B cell (primary cell): Measurements from ENCODE around the gene B4GALNT1.

Source experiments
- EZH2 ChIP-seq: IDR thresholded peaks from 2 replicates; pipeline ENCODE4 v1.6.1; 2012; ENCODE audit warnings: borderline replicate concordance, low read depth, mild to moderate bottlenecking, moderate library complexity, low read length; ENCODE audit not compliant: insufficient read depth, poor library complexity, severe bottlenecking
- TF ChIP-seq, protein P1 (sequence below): fragments of 200-600 bp; IDR thresholded peaks from one replicate; pipeline ENCODE4 v1.8.0; 2022; ENCODE audit warnings: antibody characterized with exemption, mild to moderate bottlenecking

DNA sequence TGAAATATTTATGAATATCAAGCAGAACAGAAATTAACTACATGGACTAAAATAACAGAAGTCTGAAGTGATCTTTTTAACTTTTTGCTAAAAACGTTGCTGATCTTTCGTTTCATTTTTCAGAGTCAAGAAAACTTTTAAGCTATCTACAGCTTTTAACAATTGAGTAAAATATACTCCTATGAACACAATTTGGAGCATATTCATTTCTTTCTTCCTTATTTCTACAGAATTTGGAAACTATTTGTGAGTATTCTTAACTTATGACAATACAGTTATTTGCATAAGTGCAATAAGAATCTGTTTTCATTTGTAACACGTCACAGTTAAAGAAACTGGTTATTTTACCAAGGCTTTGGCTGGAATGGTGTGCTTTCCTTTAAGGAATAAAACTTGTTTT is 21.0 kb upstream of the B4GALNT1 start:
- TF ChIP-seq, protein P1, sequence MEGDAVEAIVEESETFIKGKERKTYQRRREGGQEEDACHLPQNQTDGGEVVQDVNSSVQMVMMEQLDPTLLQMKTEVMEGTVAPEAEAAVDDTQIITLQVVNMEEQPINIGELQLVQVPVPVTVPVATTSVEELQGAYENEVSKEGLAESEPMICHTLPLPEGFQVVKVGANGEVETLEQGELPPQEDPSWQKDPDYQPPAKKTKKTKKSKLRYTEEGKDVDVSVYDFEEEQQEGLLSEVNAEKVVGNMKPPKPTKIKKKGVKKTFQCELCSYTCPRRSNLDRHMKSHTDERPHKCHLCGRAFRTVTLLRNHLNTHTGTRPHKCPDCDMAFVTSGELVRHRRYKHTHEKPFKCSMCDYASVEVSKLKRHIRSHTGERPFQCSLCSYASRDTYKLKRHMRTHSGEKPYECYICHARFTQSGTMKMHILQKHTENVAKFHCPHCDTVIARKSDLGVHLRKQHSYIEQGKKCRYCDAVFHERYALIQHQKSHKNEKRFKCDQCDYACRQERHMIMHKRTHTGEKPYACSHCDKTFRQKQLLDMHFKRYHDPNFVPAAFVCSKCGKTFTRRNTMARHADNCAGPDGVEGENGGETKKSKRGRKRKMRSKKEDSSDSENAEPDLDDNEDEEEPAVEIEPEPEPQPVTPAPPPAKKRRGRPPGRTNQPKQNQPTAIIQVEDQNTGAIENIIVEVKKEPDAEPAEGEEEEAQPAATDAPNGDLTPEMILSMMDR, result no peak
- no peak for TF ChIP-seq EZH2
